Retina (tissue), 1 donor: ENCODE data around the gene OR12D1.
"Not testable (repeated sequence)": the region's sequence is repeated elsewhere in the genome, so short reads cannot be mapped to it uniquely, and the experiment has no call there.

Experiments
- DNase-seq: peaks from one replicate; pipeline ENCODE4 v3.0.0-alpha.2; 2016

Gene OR12D1

DNA sequence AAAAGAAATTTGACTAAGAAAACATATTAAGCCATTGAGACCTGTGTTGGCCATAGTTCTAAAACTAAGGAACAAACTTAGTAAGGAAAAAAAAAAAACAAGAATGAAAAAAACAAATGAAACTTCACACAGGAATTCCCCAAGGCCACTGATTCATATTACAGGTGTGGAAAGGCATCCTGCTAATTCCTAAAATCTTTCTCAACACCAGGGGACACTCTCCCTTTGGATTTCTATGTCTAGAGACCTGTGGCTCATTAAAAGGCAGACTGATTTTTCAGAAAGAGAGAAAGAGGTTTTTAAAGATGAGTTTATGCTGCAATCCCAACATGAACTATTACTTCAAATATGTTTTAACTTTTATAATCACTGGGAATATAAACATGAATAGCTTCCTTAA, at the start of gene OR12D1:
TSS of gene OR12D1 (plus strand) at position 341 of the 400 bp plus-strand sequence.
- no peak for DNase-seq

GRCh38 chr6:29368765-29369164, 46.0 kb upstream of the OR12D1 start, which contains the start of gene OR5V1:
OR5V1 (minus strand) TSS chr6:29368865; CDS start chr6:29356195, 12,670 bp downstream.
- no peak for DNase-seq

- DNase-seq = no peak
Measured at GRCh38 chr6:29375191-29375590, 39.5 kb upstream of the OR12D1 start, which contains the start of gene OR12D3. OR12D3 (minus strand) TSS chr6:29375291; CDS start chr6:29375287, 4 bp downstream.

DNA sequence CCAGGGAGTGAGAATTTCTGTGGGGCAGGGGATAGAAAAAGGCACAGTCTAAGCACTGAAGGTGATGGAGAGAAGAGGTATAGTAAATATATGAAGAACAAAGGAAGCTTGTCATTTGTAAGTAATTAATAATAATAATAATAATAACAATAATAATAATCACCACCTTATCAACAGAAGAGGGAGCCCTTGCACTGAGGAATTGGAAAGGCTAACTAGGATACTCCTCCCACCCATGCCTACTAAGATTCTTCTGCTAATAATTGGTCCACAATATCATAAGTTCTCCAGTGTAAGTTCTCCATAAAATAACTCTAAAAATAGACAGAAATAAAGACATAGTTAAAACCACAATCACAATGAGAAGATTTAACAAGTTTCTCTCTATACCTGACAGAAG, 38.7 kb upstream of the OR12D1 start:
- DNase-seq = no peak

DNA sequence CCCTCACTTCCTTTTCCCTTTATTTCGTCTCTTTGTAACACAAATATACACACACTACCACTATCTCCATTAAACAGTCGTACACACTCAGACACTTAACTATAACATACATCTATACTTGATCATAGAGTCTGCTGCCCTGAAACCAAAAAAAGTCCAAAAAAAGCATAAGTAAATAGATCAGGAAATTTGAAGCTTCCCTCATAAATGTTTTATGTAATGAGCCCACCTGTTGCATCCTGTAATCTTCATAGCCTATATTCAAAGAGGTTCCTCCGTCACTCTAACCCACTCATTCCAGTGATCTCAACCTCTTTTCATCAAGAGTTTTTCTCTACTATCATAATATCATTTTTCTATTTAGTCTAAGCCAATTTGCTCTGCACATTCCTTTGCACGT, 26.2 kb upstream of the OR12D1 start:
- DNase-seq = no peak

DNA sequence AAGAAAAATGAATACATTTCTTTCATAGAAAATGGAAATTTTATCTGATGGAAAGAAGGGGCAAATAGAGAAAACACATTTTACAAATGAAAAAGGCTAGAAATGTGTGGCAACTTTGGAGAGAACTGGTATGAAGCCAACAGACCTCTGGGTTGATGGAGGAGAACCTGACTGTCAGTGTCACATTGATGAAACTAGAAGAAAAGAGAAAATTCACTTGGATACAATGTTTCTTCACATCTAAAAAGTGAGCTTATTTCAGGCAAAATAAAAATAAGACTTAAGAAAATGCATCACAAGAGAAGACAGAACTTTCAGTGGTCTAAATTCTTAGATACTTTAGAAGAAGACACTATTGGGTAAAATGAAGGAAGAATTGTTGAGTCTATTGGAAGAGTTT, 19.4 kb upstream of the OR12D1 start, which contains the start of gene OR12D2:
TSS of gene OR12D2 (plus strand) at position 301 of the 400 bp plus-strand sequence. CDS start 1,069 bp downstream, outside the sequence.
- DNase-seq = no peak

DNA sequence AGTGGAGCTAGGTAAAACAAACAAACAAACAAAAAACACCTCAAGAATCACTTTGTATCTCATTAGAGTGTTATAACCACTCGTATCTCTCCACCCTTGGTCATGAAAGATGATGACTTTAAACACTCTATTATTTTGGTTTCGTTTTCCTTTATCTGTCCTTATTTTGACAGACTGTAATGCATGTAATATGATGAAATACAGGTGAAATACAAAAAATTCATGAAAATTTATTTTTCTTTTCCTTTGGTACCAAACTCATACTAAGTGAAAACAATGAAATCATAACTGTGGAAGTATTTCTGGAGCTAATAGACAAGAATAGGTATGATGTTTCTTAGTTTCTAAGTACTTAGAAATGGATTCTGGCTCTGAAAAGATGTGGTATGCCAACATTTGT, 15.2 kb upstream of the OR12D1 start:
- no peak for DNase-seq

DNA sequence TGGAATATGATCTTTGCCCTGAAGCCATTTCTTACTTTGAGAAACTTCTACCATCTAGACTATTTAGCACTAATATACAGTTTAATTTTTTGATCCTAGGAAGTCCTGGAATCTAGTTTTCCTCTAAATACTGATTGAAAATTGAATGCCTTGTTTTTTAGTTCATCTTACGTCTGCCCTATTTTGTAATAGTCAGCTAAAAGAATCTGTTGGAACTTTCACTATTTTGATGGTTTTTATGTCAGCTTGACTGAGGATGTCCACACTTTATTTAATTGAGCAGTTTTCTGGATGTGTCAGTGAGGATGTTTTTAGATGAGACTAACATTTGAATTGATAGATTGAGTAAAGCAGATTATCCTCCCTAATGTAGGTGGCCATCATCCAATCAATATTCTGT, 10.9 kb upstream of the OR12D1 start:
- DNase-seq = no peak

GRCh38 chr6:29419516-29419915, 4.8 kb downstream of the OR12D1 start:
- DNase-seq = no peak

DNA sequence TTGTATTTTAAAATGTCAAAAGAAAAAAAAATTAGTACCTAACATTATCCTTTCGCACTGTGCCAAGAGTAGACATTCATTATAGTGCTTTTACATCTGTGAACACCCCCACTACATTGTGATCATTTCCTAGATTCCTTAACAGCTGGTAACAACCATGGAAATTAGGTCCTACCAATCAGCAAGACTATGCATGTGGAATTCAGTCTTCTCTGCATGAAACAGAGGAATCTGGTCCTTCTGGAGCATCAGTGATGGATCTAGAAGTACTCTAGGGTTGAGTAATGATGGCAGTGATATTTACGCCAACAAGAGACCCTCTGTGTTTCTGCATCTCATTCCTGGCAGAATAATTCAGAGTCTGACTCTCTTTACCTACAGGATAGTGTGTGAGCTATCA, 9.4 kb downstream of the OR12D1 start:
- DNase-seq = no peak

DNA sequence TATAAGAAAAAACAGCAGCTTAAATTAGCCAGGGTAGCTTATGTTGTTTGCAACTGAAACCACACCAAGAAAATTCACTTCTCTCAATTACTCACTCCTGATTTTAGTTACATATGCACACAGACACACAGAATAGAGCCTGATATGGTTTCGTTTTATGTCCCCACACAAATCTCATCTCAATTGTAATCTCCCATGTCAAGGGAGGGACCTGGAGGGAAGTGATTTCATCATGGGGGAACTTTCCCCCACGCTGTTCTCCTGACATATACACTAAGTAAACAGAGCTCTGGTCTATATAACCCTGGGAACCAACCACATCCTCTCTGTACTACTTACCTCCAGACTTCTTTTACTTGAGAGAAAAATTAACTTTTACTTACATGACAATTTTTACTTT, 9.8 kb downstream of the OR12D1 start:
- DNase-seq = no peak

DNA sequence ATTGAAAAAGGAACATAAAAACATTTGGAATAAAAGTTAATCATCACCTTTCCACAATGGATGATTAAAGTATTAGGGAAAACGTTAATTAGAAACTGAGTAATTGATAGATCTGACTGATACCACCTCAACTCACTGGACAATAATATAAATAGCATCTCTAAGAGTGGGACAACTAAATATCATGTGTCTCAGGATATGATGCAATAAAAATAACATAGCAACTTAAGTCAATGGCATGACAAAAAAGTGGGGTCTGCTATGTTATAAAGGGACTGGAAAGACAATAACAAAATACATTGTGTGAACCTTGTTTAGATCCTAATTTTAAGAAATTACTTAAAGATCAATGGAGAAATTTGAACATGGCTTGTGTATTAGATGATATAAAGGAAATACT, 10.3 kb downstream of the OR12D1 start:
- DNase-seq = no peak

GRCh38 chr6:29426654-29427053, 11.9 kb downstream of the OR12D1 start:
- DNase-seq = no peak

GRCh38 chr6:29436730-29437129, 22.0 kb downstream of the OR12D1 start:
- DNase-seq = not testable (repeated sequence)

DNA sequence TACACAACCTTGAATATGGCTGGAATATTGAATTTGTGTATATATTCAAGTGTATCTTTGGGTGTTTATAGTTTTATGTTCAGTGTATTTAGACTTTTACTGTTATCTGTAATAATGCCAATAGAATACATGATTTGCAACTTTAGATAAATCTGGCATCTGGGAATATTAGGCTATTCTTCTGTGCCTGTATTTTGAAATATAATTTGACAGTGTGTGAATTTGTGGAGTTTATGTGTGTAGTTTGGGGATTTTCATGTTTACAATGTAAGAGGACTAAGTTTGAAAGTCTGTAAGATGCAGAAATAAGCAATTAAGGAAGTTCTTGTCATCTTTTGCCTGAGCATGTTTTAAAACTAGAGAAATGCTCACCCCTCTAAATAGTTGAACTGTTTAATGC, 24.3 kb downstream of the OR12D1 start, which contains the start of gene OR10C1:
TSS of gene OR10C1 (plus strand) at position 301 of the 400 bp plus-strand sequence. CDS start 710 bp downstream, outside the sequence.
- DNase-seq = no peak

DNA sequence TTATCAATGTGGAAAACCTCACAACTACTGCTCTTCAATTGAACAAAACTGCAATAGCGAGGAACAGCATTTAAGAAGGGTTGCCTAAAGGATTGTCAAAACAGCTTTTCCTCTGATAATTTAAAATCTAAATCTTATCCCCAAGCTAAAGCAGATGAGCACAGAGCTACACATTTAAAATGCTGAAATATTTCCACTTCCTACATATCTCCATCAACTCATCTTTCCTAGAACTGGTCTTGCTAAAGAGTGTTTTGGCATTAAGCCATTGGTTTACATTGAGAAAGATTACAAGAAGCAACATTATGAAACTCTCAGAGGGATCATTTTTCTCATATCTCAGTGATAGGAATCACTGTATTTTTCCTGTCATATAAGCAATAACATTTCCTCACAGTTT, 28.0 kb downstream of the OR12D1 start:
- no peak for DNase-seq

GRCh38 chr6:29444031-29444430, 29.3 kb downstream of the OR12D1 start:
- not testable (repeated sequence) for DNase-seq

DNA sequence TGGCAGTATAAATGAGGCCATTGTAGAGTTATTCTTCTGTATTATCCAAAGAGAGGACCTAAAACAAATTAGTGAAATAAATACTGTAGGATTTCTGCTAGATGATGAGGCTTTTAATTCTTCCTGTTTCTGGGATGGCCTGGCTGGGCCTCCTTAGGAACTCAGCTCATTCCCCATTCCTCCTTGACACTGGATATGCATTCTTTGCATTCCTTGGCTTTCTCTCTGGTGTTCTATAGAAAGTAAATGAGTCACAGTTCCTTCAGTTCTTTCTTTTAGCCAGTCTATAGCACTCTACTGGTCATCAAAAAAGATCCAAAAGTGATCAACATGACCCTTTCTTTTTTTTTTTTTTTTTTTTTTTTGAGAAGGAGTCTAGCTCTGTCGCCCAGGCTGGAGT, 32.9 kb downstream of the OR12D1 start:
- DNase-seq = no peak

- no peak for DNase-seq
Measured at GRCh38 chr6:29451471-29452193, 36.9 kb downstream of the OR12D1 start.

DNA sequence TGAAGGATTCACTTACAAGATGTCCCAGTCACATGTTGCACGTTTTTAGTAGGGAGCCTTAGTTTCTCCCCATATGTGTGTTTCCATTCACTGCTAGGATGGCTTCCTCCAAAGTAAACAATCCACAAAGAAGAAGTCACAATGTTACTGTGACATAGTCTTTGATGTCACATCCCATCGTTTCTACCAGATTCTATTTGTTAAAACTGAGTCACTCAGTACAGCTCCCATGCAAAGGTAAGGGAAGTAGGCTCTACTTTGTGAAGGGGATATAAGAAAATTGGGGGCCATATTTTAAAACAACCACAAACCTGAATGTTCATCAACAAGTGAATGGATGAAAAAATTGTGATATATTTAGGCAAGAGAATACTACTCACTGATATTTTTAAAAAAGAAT, 42.2 kb downstream of the OR12D1 start, which contains the start of the genes OR11A1 and OR2H1:
TSS of gene OR11A1 (minus strand) at position 101 of the 400 bp plus-strand sequence. CDS start 29,430 bp downstream, outside the sequence.
TSS of gene OR2H1 (plus strand) at position 185 of the 400 bp plus-strand sequence. CDS start 4,615 bp downstream, outside the sequence.
- DNase-seq = no peak

GRCh38 chr6:29461021-29461814, 46.5 kb downstream of the OR12D1 start:
- DNase-seq = no peak

DNA sequence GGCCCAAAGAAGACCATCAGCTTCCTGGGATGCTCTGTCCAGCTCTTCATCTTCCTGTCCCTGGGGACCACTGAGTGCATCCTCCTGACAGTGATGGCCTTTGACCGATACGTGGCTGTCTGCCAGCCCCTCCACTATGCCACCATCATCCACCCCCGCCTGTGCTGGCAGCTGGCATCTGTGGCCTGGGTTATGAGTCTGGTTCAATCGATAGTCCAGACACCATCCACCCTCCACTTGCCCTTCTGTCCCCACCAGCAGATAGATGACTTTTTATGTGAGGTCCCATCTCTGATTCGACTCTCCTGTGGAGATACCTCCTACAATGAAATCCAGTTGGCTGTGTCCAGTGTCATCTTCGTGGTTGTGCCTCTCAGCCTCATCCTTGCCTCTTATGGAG, 47.3 kb downstream of the OR12D1 start:
- no peak for DNase-seq

DNA sequence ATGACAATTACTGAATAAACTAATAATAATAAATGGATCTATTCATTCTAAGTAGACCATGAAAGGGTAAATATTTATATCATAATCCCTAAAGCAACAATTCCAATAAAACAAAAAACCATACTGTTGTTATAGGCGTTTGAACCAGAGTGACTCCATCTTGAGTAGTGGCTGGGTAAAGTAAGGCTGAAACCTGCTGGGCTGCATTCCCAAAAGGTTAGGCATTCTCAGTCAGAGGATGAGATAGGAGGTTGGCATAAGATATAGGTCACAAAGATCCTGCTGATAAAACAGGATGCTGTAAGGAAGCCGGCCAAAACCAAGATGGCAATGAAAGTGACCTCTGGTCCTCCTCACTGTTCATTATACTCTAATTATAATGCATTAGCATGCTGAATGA, 50.6 kb downstream of the OR12D1 start:
- DNase-seq = no peak

DNA sequence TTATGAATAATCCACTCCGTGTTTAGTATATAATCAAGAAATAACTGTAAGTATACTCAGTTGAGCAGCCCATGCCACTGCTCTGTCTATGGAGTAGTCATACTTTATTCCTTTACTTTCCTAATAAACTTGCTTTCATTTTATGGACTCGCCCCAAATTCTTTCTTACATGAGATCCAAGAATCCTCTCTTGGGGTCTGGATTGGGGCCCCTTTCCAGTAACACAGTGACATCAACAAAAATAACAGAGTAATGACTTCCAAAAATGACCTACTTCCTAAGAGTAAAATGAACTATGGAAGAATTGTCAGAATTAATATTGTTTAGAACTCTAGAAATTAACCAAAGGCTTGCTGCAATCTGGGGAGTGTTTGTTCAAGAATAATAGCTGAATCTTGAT, 51.1 kb downstream of the OR12D1 start:
- no peak for DNase-seq
